ENCODE measurements around the gene SPATA6L.
"Not testable (repeated sequence)": the region's sequence is repeated elsewhere in the genome, so short reads cannot be mapped to it uniquely, and the experiment has no call there.

Gene SPATA6L

DNA sequence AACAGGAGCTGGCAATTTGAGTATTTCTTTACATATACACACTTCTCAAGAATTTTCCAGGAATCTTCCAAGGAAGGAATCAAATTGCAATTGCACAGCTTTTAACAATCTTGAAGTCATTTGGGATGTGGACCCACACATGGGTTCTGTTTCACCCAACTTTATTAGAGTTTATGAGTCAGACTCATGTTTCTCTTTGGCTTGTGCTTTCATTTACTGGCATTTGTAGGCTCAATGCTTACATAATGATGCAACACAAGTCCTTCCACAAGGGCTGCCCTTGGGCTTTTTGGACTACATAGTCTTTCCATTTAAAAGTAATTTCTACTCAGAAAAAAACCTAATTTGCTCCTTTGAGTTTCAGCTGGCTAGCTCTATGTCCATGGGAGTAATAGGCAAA, 8.5 kb upstream of the SPATA6L start:
- no peak for DNase-seq

DNA sequence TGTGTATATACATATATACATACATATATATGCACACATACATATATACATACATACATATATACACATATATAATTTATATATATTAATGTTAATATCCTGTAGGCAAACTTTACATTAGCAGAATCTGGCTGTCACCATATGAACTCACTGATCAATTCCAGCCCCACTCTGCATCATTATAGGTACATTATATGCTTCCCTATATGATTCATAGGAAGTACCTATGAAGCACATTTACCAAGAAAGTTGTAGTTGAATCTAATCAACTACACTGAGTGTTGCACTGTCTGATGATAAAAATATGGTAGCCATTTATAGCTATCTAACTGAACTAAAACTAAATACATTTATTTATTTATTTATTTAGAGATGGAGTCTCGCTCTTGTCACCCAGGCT, 5.5 kb upstream of the SPATA6L start:
- DNase-seq, result no peak

DNA sequence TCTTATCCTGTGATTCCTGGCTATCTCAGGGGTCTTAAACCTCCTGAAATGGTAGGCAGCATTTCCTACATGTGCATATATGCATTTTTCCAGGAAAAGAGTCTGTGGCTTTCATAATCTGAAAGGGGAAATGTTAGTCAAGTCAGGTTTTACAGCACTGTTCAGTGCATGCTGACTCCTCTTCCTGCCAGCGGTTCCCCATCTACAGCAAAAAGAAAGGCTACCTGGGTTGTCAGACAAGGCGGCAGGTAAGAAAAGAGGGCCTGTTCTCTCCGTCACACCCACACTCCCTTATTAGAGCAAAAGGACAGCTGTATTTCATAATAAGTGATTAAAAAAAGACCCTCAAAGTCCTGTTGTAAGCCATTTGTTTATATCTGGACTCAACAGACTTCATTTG, 4.3 kb upstream of the SPATA6L start:
- no peak for DNase-seq

DNA sequence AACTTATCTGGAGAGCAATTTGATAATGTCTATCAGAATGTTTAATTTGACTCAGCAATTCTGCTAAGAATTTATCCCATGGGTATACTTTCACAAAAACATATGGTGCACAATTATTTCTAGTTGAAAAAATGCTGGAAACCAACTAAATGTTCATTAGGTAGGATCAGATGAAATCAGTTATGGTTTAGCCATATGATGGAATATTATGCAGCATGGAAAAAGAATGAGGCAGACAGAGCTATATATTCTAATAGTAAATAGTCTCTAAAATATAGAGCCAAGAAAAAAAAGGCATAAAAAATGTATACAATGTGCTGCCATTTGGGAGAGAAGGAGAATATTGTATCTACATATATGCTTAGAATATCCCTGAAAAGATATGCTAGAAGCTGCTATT, 3.6 kb upstream of the SPATA6L start:
- DNase-seq, result no peak

DNA sequence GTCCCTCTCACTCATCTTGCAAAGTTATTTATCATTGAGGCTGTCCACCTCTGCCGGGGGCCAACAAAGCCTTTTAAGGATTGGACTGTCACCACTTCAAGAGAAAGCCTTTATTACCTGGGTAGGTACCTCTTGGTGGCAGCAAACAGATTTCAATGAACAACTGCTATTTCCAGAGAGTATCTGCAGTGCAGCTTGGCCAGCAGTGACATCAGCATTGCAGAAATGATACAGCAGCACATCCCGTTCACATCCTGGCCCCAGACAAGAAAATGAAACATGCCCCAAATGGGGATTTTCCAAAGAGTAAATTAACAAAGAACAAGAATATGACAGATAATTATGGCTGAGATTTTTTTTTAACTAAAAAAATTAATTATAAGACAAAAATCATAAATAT, 2.3 kb upstream of the SPATA6L start:
- no peak for DNase-seq

DNA sequence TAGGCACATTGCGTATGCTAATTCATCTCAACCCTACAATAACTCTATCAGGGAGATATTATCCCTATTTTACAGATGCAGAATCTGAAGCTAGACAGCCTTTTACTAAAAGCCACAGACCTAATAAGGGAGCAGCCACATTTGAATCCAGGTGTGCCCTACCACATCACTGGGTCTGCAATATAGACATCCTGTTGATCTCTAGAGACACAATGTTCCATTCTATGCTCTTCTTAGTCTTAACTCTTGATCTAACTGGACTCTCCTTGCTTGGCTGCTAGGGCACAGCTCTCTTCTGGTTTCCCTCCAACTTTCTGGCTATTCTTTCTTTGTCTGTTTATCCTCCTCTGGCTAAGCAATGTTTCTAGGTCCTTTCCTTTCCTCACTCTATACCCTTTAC, 1.4 kb upstream of the SPATA6L start:
- no peak for DNase-seq

DNA sequence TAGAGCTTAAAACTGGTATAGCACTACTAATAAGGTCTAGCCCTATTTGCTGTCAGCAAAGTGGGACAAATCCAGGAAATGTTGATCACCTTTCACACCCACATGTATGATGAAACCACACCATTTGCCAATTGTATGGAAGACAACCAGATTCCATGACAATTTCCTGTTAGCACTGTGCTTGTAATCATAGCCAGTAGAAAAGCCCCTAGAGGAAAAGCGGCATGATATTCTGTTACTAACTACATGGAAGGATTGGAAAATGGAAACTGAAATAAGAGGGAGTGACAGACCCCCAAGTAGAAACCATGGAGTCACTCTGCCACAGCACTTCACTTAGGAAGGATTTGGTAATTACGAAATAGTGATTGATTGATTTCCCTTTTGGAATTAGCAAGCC, 923 bp downstream of the SPATA6L start:
- DNase-seq, result no peak

DNA sequence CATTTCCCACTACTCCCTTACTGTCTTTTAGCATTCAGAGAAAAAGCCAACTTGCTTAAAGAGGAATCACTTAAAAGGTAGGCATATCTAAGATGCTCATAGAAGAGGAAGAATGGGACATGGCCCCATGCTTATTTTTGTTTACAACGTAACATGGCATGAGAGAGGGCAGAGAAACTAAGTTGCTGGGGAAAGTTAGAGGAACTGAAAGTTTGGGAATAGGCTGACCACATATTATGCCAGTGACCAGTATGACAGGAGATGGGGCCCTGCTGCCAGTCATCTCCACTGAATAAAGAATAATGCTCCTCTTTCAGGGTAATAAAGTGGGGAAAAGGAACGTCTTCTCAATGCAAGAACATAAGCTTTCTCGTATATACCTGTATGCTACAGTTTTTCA, 2.3 kb downstream of the SPATA6L start:
- no peak for DNase-seq

DNA sequence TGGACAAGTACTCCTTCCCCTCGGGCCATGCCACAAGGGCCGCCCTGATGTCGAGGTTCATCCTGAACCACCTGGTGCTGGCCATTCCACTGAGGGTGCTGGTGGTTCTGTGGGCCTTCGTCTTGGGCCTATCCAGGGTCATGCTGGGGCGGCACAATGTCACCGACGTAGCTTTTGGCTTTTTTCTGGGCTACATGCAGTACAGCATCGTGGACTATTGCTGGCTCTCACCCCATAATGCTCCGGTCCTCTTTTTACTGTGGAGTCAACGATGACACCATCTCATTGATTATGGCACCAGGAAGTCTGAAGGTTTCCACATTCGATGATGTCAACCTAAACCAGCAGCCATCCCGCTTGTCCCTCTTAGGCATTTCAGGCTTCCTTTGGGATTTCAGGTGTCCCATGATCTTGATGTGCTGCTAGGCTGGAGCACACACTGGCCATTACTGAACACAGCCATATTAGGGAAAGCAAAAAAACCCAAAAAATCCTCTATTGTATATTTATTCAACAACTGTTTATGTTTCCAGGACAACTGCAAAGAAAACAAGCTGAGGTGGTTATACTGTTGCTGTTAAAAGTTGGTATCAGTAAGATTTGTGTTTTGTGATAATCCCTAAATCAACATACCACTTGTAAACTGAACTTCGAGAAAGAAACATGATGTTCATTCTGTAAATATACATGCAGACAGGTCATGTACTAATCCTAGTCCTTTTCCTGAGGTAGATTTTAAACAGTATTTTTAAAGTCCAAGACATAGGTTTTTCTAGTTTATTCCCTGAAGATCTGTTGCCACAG, 3.1 kb downstream of the SPATA6L start:
- no peak for DNase-seq

DNA sequence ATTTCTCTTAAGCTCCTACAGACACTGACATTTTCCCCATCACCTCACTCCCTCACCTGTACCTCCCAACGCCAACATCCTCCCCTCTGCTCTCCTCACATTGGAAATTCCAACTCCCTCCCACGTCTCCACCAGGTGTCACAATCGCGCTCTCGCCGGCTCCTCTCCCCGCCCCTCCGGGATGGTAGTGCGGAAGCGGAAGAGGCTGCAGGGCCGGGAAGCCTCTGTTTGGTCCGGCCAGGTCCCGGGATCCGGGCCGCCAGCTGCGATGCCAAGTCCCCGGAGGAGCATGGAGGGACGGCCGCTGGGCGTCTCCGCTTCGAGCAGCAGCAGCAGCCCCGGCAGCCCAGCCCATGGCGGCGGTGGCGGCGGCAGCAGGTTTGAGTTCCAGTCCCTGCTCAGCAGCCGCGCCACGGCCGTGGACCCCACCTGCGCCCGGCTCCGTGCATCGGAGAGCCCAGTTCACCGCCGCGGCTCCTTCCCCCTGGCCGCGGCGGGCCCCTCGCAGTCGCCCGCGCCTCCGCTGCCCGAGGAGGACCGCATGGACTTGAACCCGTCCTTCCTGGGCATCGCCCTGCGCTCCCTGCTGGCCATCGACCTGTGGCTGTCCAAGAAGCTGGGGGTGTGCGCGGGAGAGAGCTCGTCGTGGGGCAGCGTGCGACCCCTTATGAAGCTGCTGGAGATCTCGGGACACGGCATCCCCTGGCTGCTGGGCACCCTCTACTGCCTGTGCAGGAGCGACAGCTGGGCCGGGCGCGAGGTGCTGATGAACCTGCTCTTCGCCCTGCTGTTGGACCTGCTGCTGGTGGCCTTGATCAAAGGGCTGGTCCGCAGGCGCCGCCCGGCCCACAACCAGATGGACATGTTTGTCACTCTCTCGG, 3.9 kb downstream of the SPATA6L start, which contains the start of gene PLPP6:
Gene PLPP6, plus strand, starts transcription at position 187 of the 881 bp plus-strand sequence. Its CDS starts 82 bp downstream, at position 269.
- peak; percentile 98 for DNase-seq

DNA sequence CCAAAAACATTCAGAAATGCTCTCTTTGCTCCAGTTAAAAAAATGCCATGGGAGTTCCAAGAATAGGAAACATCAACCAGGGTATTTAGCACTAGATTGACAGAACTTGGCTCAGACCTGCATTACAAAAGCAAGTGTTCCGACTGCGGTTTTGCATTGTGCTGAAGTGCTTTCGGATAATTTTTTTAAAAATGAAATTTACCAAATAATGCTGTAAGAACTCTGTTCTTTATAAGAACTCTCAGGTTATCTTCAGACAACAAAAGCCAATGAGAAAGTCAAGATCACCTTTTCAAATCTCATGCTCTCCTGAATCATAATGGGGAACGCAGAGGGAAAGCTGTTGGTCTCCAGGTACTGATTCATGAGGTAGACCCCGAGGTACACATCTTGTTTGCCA, 4.7 kb downstream of the SPATA6L start:
- no peak for DNase-seq

DNA sequence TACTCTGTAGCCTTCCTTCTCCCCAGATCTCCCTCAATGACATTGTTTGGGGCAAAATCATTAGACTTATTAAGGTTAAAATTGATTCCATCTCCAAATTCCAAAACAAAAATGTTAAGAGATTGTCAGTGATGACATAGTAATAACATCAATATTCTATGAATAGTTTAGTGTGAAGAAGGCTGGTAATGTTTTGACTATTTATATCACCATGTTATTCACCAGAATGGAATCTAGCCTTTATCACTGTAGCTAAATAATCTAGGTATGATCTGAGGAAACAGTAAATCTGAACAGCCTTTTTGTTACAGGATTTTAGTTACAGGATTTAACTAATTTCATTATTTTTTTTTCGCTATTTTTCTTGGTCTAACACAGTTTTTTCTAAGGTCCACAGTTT, 5.1 kb downstream of the SPATA6L start:
- DNase-seq, result peak; percentile 13

DNA sequence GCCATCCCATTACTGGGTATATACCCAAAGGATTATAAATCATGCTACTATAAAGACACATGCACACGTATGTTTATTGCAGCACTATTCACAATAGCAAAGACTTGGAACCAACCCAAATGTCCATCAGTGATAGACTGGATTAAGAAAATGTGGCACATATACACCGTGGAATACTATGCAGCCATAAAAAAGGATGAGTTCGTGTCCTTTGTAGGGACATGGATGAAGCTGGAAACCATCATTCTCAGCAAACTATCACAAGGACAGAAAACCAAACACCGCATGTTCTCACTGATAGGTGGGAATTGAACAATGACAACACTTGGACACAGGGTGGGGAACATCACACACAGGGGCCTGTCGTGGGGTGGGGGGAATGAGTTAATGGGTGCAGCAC, 5.6 kb downstream of the SPATA6L start:
- DNase-seq, result not testable (repeated sequence)

DNA sequence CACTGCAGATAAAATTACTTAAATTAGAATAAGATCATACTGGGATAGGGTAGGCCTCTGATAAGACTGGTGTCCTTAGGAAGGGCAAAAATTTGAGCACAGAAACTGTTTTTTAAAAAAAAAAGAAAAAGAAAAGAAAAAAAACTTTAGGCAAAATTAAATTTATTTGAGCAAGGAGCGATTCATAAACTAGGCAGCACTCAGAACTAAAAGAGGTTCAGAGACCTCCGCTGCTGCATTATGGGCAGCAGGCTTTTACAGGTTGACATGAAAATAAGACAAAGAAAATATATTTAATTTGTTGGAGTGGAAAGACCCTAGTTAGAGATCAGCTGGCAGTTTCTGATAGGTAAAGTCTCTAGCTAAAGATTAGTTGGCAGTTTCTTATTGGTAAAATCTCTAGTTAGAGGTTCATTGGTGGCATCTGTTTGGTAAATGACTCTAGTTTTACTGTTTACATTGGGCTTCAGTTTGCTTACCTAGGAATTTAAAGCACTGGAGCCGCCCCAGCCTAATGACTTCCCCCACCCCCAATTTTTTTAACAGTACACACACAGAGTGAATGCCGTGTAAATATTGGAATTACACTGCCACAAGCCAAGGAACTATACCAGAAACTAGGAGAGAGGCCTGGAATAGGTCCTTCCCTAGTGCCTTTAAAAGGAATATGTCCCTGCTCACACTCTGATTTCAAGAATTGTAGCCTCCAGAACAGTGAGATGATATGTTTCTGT, 8.7 kb downstream of the SPATA6L start:
- no peak for DNase-seq

DNA sequence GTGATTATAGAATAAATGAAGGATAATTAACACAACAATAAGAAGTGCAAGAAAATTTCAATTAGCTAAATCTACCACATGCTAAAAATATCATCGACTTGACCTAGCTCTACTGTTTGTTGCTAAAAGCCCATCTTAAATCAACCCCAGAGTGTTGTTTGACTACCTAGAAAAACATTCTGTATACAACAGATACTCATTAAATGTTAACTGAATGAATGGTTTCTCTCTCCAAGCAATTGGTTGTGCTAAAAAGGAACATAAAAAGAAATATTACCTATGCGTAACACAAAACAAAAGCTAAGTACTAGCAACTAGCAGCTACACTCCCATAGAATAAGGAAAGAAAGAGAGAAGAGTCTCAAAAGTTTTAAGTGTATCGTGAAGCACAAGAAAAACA, 9.7 kb downstream of the SPATA6L start:
- DNase-seq, result no peak

DNA sequence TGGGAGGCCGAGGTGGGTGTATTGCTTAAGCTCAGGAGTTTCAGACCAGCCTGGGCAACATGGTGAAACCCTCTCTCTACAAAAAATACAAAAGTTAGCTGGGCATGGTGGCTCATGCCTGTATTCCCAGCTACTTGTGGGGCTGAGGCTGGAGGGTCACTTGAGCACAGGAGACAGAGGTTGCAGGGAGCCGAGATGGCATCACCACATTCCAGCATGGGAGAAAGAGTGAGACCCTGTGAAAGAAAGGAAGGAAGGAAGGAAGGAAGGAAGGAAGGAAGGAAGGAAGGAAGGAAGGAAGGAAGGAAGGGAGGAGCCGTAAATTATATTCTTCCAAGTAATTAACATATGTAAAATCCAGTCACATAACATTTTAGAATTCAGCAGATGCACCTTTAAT, 10.1 kb downstream of the SPATA6L start:
- not testable (repeated sequence) for DNase-seq

DNA sequence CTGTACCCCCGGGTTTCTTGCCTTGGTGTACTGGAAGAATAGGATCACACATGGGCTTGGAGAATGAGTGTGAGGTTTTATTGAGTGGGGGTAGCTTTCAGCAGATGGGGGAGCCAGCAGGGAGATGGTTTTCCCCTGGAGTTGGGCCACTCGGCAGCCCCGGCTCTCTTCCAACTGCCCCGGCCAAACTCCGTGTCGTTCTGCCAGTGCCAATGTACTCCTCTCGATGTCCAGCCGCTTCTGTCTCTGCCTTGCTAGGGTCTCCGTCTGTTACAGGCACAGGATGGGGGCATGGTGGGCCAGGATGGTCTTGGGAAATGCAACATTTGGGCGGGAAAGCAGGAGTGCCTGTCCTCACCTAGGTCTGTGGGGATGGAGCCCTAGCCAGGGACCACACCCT, 11.7 kb downstream of the SPATA6L start:
- DNase-seq, result no peak

DNA sequence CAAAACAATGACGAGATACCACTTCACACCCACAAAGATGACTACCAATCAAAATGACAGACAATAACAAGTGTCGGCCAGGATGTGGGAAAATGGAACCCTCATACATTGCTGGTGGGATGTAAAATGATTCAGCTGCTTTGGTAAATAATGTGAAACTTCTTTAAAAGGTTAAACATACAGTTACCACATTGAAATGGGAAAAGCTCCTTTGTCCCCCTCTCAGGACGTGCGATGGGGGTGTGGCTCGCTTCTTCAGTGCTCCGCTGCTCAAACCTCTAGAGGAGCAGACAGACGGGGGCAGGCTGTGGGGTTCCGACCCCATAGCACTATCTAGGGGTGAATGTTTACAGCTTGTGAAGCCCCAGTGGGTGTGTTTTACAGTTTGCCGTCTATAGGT, 12.2 kb downstream of the SPATA6L start:
- no peak for DNase-seq

DNA sequence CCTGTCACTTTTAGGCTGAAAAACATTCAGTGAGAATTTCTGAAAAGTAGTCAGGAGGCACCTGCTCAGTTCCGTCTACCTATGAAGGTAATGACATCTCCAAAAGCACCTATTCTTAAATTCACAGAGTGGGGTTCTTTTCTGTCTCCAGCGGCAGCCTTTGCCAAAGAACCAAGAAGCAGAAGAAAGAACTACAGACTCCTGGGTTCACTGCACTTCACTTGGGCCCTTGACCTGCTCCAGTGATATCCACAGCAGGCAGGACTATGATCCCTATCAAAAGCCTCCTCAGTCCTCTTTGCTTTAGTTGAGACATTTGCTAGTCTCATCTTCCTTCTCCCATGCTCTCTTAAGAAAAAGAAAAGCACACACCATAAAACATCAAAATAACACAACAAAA, 23.9 kb downstream of the SPATA6L start:
- DNase-seq, result no peak

DNA sequence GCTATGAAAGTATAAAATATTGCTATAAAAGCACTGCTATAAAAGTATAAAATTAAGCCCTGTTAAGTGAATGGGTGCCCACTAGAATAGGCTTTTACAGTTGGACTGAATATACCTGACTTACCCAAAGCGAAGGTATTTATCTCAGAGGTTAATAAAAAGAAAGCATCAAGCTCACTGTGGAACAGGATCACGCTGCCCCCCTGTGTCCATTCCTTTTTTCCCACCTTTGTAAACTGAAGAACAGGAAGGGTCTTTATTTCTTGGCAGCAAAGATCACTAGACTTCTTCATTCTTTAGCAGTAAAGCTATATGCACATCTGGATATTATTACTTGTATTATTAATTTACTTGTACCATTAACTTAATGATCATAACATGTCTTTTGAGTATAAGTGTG, 26.3 kb downstream of the SPATA6L start:
- peak; percentile 54 for DNase-seq

DNA sequence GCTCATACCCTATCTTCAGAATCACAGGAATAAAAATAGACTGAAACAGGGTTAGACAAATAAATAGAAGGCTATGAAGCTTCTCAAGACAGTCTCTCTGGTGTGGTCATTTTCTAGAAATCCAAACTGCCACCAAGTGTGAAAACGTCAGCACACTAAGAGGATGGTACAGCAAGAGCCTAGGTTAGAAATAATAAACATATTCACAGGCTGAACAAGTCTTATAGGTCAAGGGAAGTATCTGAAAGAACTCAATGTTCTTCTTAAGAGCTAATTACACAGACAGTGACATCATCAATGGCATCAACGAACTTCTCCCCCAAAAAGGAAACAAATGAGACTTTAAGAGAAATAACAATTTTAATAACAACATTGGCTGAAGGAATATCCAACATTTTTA, 26.9 kb downstream of the SPATA6L start:
- no peak for DNase-seq

DNA sequence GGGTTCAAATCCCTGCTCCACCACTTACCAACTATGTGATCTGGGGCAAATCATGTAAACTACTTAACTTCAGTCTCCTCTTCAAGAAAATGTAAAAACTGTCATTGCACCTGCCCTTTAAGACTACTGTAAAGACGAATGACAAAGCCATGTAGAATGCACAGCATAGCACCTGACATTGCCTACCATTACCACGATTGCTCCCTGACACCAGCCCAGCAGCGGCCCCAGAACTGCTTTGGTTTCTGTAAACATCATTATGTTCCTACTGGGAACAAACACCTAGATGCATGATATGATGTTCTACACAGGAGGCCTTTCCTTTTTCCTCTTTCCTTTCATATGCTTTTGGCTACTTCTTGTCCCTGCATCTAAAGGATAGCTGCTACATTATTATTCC, 27.3 kb downstream of the SPATA6L start:
- no peak for DNase-seq

DNA sequence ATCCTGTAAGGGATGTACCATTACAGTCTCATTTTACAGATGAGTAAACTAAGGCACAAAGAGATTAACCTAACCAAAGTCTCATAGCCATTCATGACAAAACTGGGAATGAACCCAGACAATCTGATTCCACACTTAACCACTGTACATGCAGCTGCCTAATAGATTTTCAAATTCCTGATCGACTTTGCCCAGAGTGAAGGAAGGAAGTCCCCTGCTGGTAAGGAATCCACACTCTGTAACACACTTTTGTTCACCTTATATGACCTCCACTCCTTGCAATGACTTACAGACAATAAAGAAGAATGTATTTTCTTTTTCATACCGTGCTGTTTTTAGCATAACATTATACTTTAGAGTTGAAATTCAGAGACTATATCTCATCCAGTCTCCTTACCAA, 35.4 kb downstream of the SPATA6L start:
- no peak for DNase-seq

DNA sequence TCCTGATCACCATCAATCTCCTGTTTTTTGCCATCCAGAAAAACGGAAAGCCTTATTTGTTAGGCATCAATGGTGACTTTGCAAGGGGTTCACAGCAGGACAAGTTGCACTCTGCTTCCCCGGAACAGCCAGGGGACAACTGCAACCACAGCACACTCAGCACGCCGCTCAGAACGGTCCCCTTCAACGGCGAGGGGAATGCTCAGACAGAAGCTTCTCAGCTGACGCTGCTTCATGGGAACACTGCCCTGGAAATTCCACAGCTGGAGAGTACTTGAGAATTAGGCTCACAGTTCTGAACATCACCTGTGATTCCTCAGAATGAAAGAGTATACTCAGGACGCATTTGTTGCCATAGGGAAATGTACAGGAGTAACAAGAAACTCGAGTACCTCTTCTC, 44.3 kb downstream of the SPATA6L start:
- DNase-seq, result no peak
